Activated CD4-positive, CD25-positive, alpha-beta regulatory T cell treated with anti-CD3 and anti-CD28 coated beads, Interleukin-2, amount 50 U/mL, for 16 hours (primary cell): ENCODE measurements around the gene DDX41.

Experiments used
- DNase-seq: peaks from one replicate; pipeline ENCODE4 v3.0.0-alpha.2; 2020; ENCODE audit warnings: low read depth, low spot score

Gene DDX41

DNA sequence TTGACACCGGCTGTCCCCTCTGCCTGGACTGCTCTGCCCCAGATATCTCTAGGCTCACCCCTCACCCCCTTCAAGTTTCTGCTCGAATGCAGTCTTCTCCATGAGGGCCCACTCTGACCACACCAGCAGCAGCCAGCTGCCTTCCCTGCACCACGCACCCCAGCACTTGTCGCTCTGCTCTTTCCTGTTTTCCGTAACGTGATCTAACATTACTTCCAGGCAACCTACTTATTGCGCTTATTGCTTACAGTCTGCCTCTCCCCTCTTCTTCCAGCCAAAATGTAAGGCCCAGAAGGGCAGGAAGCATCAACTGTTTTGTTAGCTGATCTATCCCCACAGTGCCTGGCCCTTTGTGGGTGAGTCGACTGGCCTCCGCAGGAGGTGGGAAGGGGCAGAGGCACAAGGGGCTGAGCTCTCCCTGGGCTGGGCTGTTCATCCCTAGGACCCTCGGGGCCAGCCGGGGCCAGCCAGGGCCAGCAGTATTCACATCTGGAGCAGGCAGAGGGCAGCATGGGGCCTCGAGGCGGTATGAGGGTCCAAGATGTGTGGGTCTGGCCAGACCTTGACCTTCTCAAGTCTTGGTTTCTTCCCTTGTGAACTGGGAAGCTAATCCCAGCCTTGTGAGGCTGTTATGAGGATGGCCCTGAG is 31.7 kb downstream of the DDX41 start:
- DNase-seq, result no peak

DNA sequence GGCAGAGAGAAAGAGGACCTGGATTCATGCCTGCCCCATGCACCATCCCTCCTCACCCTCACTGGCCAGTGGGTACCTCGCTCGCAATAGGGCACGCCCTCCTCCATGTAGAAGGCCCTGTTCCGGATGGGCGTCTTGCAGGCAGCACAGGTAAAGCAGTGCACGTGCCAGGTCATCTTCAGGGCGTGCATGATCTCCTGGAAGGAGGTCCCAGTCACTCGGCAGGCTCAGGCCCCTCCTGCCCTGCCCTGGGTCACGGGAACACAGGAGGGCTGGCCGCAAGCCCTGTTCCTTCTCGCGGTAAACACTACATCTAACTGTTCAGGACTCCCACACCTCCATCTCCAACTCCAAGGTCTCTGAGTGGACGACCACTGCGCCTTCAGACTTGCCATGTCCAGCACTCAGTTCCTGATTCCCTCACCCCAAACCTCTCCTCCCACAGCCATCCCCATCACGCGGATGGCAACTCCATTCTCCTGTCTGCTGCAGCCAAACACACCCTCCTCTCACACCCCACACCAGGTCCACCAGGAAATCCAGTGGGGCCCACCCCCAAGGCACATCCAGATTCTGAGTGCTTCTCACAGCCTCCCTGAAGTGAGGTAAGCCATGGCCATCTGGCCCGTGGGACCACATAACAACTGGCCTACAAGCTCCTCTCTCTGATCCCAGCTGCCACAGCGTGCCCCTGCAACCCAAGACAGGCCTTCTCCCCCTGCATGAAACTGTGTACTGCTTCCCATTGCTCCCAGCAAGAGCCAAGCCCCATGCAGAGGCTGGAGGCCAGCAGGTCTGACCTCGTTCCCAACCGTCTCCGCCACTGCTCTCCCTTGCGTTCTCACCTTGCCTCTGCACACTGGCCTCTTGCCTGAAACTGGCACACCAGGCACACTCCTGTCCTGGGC is 32.5 kb downstream of the DDX41 start:
- no peak for DNase-seq

DNA sequence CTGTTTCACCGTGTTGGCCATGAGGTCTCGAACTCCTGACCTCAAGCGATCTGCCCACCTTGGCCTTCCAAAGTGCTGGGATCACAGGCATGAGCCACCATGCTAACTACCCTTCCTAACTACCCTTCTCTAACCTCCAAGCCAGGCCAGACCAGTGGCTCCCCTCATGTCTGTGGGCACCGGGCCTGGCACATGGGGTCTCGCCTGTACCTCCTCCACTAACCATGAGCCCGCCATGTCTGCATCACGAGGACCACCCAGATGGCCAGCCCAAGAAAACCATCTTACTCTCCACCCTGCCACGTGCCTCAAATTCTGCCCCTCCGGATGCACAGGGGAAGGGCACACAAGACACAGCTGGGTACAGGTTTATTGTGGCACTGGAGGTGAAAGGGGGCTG is 33.7 kb downstream of the DDX41 start:
- DNase-seq, result no peak

GRCh38 chr5:177482359-177482795 is 34.4 kb downstream of the DDX41 start:
- no peak for DNase-seq

GRCh38 chr5:177479774-177480173 is 37.0 kb downstream of the DDX41 start:
- DNase-seq, result no peak

GRCh38 chr5:177478711-177479646 is 37.8 kb downstream of the DDX41 start:
- no peak for DNase-seq

DNA sequence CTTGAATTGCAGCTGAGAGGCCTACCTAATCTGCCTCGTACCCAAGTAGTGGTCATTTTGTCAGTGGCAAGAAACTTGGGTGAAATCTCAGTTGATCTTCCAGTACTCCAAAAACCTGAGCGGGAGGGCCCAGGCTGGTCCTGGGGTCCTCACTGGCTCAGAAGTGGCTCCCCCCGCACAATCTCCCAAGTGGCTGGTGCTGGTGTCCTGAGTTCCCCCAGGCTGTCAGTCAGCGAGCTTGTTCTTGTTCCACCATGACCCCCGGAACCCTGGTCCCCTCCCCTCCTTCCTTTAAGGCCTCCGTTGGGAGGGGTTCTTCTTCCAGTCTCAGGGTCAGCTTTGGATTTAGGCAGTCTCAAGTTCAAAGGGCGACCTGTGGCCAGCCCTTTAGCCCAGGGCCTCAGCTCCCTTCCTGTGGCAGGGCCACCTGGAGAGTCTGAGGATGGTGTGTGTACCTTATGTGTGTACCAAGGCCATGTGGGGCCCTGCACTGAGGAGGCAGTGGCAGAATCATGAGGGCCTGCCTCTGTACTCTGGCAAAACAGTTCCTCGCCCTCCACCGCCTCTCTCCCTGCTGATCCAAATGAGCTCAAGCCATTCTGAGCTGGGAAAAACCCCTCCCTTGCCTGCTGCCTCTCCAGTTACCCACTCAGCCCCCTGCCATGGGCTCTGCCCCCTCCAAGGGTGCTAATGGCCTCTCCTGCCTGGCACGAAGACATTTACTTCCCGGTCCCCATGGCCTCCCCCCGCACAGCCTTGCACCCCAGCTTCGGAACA is 38.9 kb downstream of the DDX41 start:
- DNase-seq, result no peak

DNA sequence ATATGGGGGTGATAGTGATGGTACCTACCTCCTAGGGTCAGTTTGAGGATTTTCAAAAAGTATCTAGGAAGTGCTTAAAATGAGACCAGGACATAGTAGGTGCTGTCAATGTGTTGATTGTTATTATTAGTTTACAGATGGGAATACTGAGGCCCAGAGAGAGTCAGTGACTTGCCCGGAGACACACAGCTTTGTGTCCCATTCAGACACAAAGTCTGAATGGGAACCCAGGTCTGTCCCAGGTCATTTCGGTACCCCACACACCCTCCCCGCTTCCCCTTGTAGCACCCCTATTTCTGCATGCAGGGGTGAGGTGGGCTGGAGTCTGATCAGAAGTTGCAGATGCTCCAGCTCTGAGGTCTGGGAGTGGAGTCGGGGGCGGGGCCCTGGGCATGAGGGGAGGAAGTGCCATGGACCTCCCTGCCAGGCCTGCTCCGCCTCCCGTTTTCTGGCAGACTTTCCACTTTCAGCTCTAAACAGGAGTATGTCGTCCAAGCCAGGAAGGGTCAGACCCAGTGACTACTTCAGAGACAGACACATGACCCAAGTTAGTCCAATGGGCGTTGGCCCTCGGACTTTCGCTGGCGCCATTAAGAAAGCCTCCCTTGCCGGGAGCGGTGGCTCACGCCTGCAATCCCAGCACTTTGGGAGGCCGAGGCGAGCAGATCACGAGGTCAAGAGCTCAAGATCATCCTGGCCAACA is 40.1 kb downstream of the DDX41 start:
- no peak for DNase-seq

DNA sequence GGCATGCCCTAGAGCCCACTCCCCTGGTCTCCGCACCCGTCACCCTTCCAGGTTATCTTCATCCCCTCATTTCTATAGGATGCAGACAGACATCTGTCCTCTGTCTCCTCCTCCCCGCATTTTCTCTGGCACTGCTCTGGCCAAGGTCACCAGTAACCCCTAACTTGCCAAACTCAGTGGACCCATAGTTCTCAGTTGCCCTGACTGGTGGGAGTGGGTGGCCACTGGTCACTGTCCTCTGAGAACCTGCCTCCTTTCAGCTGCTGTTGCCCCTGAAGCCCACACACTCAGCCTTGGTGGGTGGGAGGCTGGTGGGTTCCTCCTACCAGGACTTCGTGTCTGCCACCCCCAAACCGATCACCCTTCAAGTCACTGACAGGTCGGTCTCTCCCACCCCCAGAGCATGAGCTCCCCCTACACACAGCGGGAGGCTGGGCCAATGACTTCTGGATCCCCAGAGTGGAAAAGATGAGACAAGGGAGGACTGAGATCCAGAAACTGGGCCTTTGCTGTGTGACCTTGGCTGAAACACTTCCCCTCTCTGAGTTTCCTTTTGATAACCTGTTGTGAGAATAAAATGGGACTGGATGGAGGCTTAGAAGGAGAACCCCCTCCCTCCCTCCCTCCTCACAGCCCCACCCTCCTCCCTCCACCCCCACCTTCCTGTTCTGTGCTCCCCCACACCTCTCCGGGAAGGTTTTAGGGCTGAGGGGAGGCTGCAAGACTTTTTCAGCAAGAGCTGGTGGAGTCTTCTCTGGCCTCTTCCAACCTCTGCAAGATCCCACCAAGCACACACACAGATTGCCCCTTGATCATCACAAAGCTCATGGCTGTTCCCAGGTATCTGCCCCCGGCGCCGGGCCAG is 41.0 kb downstream of the DDX41 start:
- DNase-seq, result no peak

DNA sequence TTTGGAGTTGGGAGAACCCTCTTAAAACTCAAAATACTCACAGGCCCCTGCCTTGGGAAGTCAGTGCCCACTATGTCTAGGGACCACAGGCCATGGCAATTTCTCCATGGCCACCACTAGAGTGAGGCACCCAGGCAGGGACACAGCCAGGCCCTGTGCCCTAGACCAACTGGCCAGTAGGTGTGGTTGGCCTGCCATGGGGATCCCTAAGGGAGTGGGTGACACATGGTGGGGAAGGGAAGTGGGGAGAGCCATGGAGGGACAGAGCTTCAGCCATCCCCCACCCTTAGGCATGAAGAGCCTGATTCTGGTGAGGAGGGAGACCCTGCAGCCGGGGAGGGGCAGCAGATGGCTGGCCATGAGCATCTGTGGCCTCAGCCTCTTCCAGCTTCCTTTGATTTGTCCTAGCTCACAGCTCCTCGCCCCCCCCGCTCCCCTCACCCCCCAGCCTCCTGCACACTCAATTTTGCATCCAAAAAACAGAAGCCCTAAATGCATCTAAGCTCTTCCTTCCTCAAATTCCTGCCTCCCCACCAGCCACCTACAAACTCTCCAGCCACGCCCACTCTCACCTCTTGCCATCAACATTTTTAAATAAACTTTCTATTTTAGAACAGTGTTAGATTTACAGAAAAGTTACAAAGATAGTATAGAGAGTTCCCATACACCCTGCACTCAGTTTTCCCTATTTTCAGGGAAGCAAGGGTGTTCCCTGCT is 41.8 kb downstream of the DDX41 start:
- DNase-seq, result no peak

- no peak for DNase-seq
These were observed 42.7 kb downstream of the DDX41 start for GRCh38 chr5:177474002-177474476.

GRCh38 chr5:177473443-177474001 is 43.2 kb downstream of the DDX41 start, which contains the start of gene DBN1:
DBN1 (minus strand) TSS chr5:177473634; CDS start chr5:177473521, 113 bp downstream.
- no peak for DNase-seq

GRCh38 chr5:177472460-177473442 is 44.0 kb downstream of the DDX41 start:
- DNase-seq, result no peak

GRCh38 chr5:177471610-177472356 is 45.0 kb downstream of the DDX41 start:
- no peak for DNase-seq

DNA sequence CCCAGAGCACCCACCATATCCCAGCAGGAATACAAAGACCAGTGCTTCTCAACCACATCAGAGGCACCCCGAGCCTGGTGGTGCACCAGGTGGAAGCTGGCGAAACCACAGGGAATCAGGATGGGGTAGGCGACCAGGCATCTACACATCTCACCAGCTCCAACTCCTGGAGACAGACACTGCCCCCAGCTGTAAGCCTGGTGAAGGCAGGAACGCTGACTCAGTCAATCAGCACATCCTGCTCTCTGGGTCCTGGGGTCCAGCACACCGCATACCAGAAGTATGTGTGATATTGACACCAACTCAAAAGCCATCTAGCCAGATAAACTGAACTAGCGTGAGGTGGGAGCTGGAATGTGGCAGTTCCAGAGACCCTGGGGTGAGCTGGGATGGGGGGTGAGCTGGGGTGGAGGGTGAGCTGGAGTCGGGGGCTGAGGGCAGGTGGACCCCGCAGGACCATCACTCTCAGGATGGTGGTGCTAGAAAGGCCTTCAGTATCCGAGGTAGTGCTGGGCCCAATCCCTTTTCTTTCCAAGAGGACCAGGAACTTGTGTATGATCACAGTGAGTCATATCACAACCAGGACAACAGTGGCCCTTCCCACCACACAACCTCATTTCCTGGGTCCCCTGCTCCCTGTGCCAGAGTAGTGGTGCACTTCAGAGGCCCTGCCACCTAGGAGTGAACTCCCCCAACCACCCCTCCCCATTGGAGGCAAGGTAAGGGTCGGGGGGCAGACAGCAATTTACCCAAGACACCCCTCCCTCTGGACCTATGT is 45.8 kb downstream of the DDX41 start:
- DNase-seq, result no peak
